Endodermal cell (in vitro differentiated cells): ENCODE data around the gene PTPRM. TPM values are rescaled to one million over a fixed set of nuclear protein-coding genes. Genes with fewer than 3 reads are reported as not detected.
A peak's percentile ranks its signal among the peaks of the same experiment; 100 is the strongest.

ENCODE experiments used
- DNase-seq: peaks from one replicate; pipeline ENCODE4 v3.0.0-alpha.2; 2017
- H3K27ac ChIP-seq: 2 replicates; pipeline ENCODE4 v1.5.1; 2013; ENCODE audit warnings: mild to moderate bottlenecking, low read depth, low read length, moderate library complexity
- H3K27me3 ChIP-seq: 2 replicates; pipeline ENCODE4 v1.6.1; 2013; ENCODE audit warnings: mild to moderate bottlenecking, low read length, moderate library complexity; ENCODE audit not compliant: insufficient read depth, control insufficient read depth, poor library complexity, severe bottlenecking
- H3K36me3 ChIP-seq: 2 replicates; pipeline ENCODE4 v1.7.0; 2013; ENCODE audit warnings: mild to moderate bottlenecking, low read length, moderate library complexity; ENCODE audit not compliant: control insufficient read depth, insufficient read depth
- H3K4me1 ChIP-seq: one replicate; pipeline ENCODE4 v1.7.0; 2013; ENCODE audit warnings: low read length; ENCODE audit not compliant: control insufficient read depth, insufficient read depth
- H3K4me3 ChIP-seq: 2 replicates; pipeline ENCODE4 v1.5.1; 2013; ENCODE audit warnings: mild to moderate bottlenecking, low read length, moderate library complexity
- H3K9ac ChIP-seq: 2 replicates; pipeline ENCODE4 v1.6.1; 2013; ENCODE audit warnings: mild to moderate bottlenecking, low read length, moderate library complexity; ENCODE audit not compliant: poor library complexity, severe bottlenecking; ENCODE audit errors: extremely low read depth
- H3K9me3 ChIP-seq: 2 replicates; pipeline ENCODE4 v1.6.1; 2013; ENCODE audit warnings: mild to moderate bottlenecking, low read length, moderate library complexity; ENCODE audit not compliant: control insufficient read depth
- H3K27ac Mint-ChIP-seq: 2 replicates; pipeline ENCODE4 v1.8.0; 2020; ENCODE audit warnings: mixed read lengths
- H3K27me3 Mint-ChIP-seq: 2 replicates; pipeline ENCODE4 v1.8.0; 2021; ENCODE audit warnings: mild to moderate bottlenecking, mixed read lengths; ENCODE audit not compliant: insufficient read depth
- H3K36me3 Mint-ChIP-seq: 2 replicates; pipeline ENCODE4 v1.8.0; 2020; ENCODE audit warnings: low read depth, mixed read lengths
- H3K4me1 Mint-ChIP-seq: 2 replicates; pipeline ENCODE4 v1.8.0; 2020; ENCODE audit warnings: mixed read lengths
- H3K4me3 Mint-ChIP-seq: 2 replicates; pipeline ENCODE4 v1.8.0; 2020; ENCODE audit warnings: mild to moderate bottlenecking, moderate library complexity, mixed read lengths
- H3K9me3 Mint-ChIP-seq: 2 replicates; pipeline ENCODE4 v1.8.0; 2020; ENCODE audit warnings: mild to moderate bottlenecking, mixed read lengths
- CTCF ChIP-seq: fragments of 200-600 bp; sonication (generic); conservative IDR thresholded peaks from 2 replicates; pipeline ENCODE4 v1.5.0; 2021; ENCODE audit warnings: antibody characterized with exemption, mild to moderate bottlenecking
- WGBS, 2 experiments: methylation state at CpG; one replicate each; pipeline versions ENCODE4 v1.1.5 to v1.1.7; 2013; ENCODE audit warnings: missing lambda C conversion rate in 2 of 2, mixed read lengths in 1 of 2; ENCODE audit not compliant: insufficient coverage in 1 of 2, insufficient read length in 1 of 2; 5-methylcytosine and 5-hydroxymethylcytosine counted together
- total RNA-seq, 2 donors: library from RNA; stranded (reverse); fragmentation: NEBNext Ultra II Directional in 1 of 2; extraction: Animal tissue kit (Norgen Biotek cat#: 25700) in 1 of 2; gene quantifications; 2 replicates in 1 of 2; 3 replicates in 1 of 2; pipeline ENCODE4 v1.2.1, GENCODE V29; 2021

Gene PTPRM
- total RNA-seq, 2 donors from 2014 or later, result 47.2 to 57.6 TPM

DNA sequence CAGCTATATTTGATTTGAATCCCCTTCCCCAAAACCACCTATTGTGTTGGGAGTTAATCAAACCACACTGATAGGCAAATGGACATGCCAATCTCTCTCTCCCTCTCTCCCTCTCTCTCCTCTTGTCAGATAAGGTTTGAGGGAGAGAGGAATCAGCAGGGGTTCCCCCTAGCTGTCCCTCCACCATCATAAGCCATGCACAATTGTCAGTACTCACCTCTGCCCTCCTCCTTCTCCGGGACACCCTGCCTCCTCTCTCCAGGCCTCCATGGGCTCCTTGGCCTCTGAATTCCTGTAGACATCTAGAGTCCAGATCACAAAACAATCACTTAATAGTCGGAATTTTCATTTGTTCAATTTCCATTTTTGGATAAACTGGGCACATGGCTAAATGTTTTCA is 798.4 kb downstream of the PTPRM start:
- Mint-ChIP-seq H3K27ac (no peak overlapping the region), H3K9me3 (no peaks in the 10 kb centered on the region), H3K4me1 (peaks cover 20% of the 10 kb centered on the region), H3K27me3 (peaks cover 41% of the 10 kb centered on the region), H3K36me3 (no peaks in the 10 kb centered on the region), H3K4me3 (no peak overlapping the region)
- Histone ChIP-seq H3K9me3 (no peaks in the 10 kb centered on the region), H3K9ac (no peak overlapping the region), H3K4me1 (no peaks in the 10 kb centered on the region), H3K27ac (no peak overlapping the region), H3K36me3 (no peaks in the 10 kb centered on the region), H3K4me3 (no peak overlapping the region), H3K27me3 (peaks cover 5% of the 10 kb centered on the region)
- TF ChIP-seq CTCF, result no peak
- no peak for DNase-seq
- WGBS, 2 experiments, result 86 to 93% methylated on average over 1 to 2 of the region's 2 CpGs

DNA sequence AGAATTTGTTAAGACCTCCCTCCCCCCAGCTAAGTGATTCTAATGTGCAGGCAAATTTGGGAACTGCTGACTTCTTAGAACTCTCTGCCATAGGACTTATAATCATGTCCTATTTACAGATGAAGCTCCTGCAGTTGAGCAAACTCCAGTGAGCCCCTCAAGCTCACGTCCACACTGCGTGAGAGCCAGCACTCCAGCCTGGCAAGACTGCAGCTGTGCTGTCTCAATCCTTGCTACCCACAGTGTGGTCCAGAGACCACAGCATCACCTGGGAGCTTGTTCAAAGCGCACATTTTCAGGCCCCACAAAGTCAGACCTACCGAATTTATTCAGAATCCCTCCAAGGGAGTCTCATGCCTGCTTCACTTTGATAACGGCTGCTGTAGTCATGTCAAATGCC is 799.0 kb downstream of the PTPRM start:
- H3K27ac ChIP-seq, result no peak overlapping the region
- H3K9me3 ChIP-seq, result no peaks in the 10 kb centered on the region
- Mint-ChIP-seq H3K4me3 (no peak overlapping the region), H3K9me3 (no peaks in the 10 kb centered on the region), H3K27ac (no peak overlapping the region), H3K36me3 (no peaks in the 10 kb centered on the region), H3K4me1 (peaks cover 20% of the 10 kb centered on the region), H3K27me3 (peaks cover 37% of the 10 kb centered on the region)
- peaks cover 3% of the 10 kb centered on the region for H3K36me3 ChIP-seq
- H3K4me1 ChIP-seq, result no peaks in the 10 kb centered on the region
- H3K9ac ChIP-seq, result no peak overlapping the region
- no peak overlapping the region for H3K4me3 ChIP-seq
- peak; percentile 0 for DNase-seq
- peaks cover 5% of the 10 kb centered on the region for H3K27me3 ChIP-seq
- no peak for TF ChIP-seq CTCF
- WGBS, 2 experiments, result 90 to 93% methylated on average over 3 to 5 of the region's 5 CpGs

- H3K4me3 Mint-ChIP-seq, result peak overlapping the region; percentile 36
Measured at GRCh38 chr18:8366656-8367055, 799.5 kb downstream of the PTPRM start.

More at GRCh38 chr18:8366656-8367055, 799.5 kb downstream of the PTPRM start:
- 94 to 97% methylated on average over 8 to 16 of the region's 16 CpGs for WGBS, 2 experiments
- peak; percentile 54 for DNase-seq
- no peak overlapping the region for H3K27ac ChIP-seq
- no peak overlapping the region for H3K9ac ChIP-seq
- Mint-ChIP-seq H3K27me3 (peaks cover 35% of the 10 kb centered on the region), H3K4me1 (peaks cover 20% of the 10 kb centered on the region), H3K36me3 (no peaks in the 10 kb centered on the region), H3K9me3 (no peaks in the 10 kb centered on the region), H3K27ac (no peak overlapping the region)
- TF ChIP-seq CTCF, result no peak
- H3K4me1 ChIP-seq, result no peaks in the 10 kb centered on the region
- H3K27me3 ChIP-seq, result peaks cover 5% of the 10 kb centered on the region
- H3K9me3 ChIP-seq, result no peaks in the 10 kb centered on the region
- peaks cover 9% of the 10 kb centered on the region for H3K36me3 ChIP-seq
- no peak overlapping the region for H3K4me3 ChIP-seq
